H1 (cell line): Measurements from ENCODE around the gene APOA1. TPM values are rescaled to one million over a fixed set of nuclear protein-coding genes. Genes with fewer than 3 reads are reported as not detected.

ENCODE experiments used
- CTCF ChIA-PET: fragments of 300-600 bp; sonication (Branson Sonifier 250); formaldehyde crosslinking; loops from one replicate; lab custom pipeline; 2021; ENCODE audit not compliant: partially characterized antibody; lab: Charles Lee
- POLR2A ChIA-PET: fragments of 300-600 bp; sonication (Branson Sonifier 250); formaldehyde crosslinking; loops from one replicate; lab custom pipeline; 2021; ENCODE audit warnings: inconsistent platforms; ENCODE audit not compliant: partially characterized antibody; lab: Charles Lee
- DNase-seq, 2 experiments: peaks; one replicate each; pipeline versions ENCODE4 v3.0.0 to v3.0.0-alpha.2; 2010 to 2022; ENCODE audit warnings: low spot score in 2 of 2, low read depth in 1 of 2, mixed read lengths in 1 of 2
- FAIRE-seq: peaks from 2 replicates; lab custom pipeline; 2011; peaks lifted over from hg19 to GRCh38; lab: Jason Lieb, UNC
- H2AFZ ChIP-seq: 2 replicates; pipeline ENCODE4 v1.8.1; 2012; ENCODE audit warnings: low read length, inconsistent platforms
- H2AK5ac ChIP-seq: 2 replicates; pipeline ENCODE4 v1.6.1; 2013; ENCODE audit warnings: low read depth, low read length
- H2BK120ac ChIP-seq: replicated peaks from 2 replicates; pipeline ENCODE3; 2013; ENCODE audit warnings: low read depth, low read length, inconsistent platforms
- H2BK12ac ChIP-seq: 2 replicates; pipeline ENCODE4 v1.6.1; 2013; ENCODE audit warnings: low read depth, low read length
- H2BK15ac ChIP-seq: 2 replicates; pipeline ENCODE4 v1.6.1; 2013; ENCODE audit warnings: low read length
- H2BK20ac ChIP-seq: 2 replicates; pipeline ENCODE4 v1.6.1; 2013; ENCODE audit warnings: low read length
- H2BK5ac ChIP-seq: 2 replicates; pipeline ENCODE4 v1.6.1; 2013; ENCODE audit warnings: low read depth, low read length
- H3K14ac ChIP-seq: 2 replicates; pipeline ENCODE4 v1.6.1; 2013; ENCODE audit warnings: inconsistent platforms; ENCODE audit not compliant: insufficient read length
- H3K18ac ChIP-seq: 2 replicates; pipeline ENCODE4 v1.6.1; 2013; ENCODE audit warnings: low read length; ENCODE audit errors: extremely low read depth
- H3K23ac ChIP-seq: 2 replicates; pipeline ENCODE4 v1.6.1; 2013; ENCODE audit warnings: inconsistent platforms; ENCODE audit not compliant: insufficient read length
- H3K23me2 ChIP-seq: 2 replicates; pipeline ENCODE4 v1.6.1; 2013; ENCODE audit warnings: low read depth, low read length
- H3K27ac ChIP-seq: 2 replicates; pipeline ENCODE4 v1.6.1; 2011; ENCODE audit warnings: low read depth, low read length, inconsistent platforms
- H3K27me3 ChIP-seq, 4 experiments: replicated peaks in 1 of 4; 1 replicate in 1 of 4; 2 replicates in 3 of 4; pipeline versions ENCODE4 v1.6.1 to v1.8.1; 2011 to 2013; ENCODE audit warnings: low read length in 3 of 4, mild to moderate bottlenecking in 3 of 4, inconsistent platforms in 2 of 4, mixed read lengths in 2 of 4, moderate library complexity in 1 of 4; ENCODE audit not compliant: control insufficient read depth in 3 of 4, insufficient read depth in 3 of 4; ENCODE audit errors: extremely low read depth in 1 of 4
- H3K36me3 ChIP-seq, 4 experiments: 2 replicates each; pipeline versions ENCODE4 v1.6.1 to v1.8.1; 2011 to 2013; ENCODE audit warnings: mild to moderate bottlenecking in 4 of 4, low read length in 3 of 4, moderate library complexity in 2 of 4, control low read depth in 1 of 4, inconsistent platforms in 1 of 4; ENCODE audit not compliant: insufficient read depth in 4 of 4, control insufficient read depth in 2 of 4
- H3K4ac ChIP-seq: replicated peaks from 2 replicates; pipeline ENCODE3; 2013; ENCODE audit warnings: low read length, low read depth, mixed read lengths, inconsistent platforms; ENCODE audit not compliant: insufficient read length
- H3K4me1 ChIP-seq, 4 experiments: replicated peaks in 1 of 4; 1 replicate in 1 of 4; 2 replicates in 3 of 4; pipeline versions ENCODE4 v1.6.1 to v1.8.1; 2011 to 2013; ENCODE audit warnings: low read length in 3 of 4, inconsistent platforms in 2 of 4, mixed read lengths in 1 of 4; ENCODE audit not compliant: insufficient read depth in 4 of 4, control insufficient read depth in 3 of 4
- H3K4me2 ChIP-seq, 2 experiments: 2 replicates each; pipeline versions ENCODE4 v1.6.1 to v1.8.1; 2011 to 2013; ENCODE audit warnings: low read depth in 2 of 2, low read length in 2 of 2, control low read depth in 1 of 2, inconsistent platforms in 1 of 2, mild to moderate bottlenecking in 1 of 2; ENCODE audit not compliant: insufficient read depth in 1 of 2
- H3K4me3 ChIP-seq, 4 experiments: fragments of 200-600, 300-600 bp in 1 of 4; sonication (generic), shearing (Covaris generic), sonication (Bioruptor Twin) in 1 of 4; 2 replicates each; pipeline versions ENCODE4 v1.5.1 to v1.8.1; 2011 to 2016; ENCODE audit warnings: low read length in 4 of 4, low read depth in 3 of 4, control low read depth in 2 of 4, inconsistent platforms in 2 of 4, mild to moderate bottlenecking in 2 of 4, mixed read lengths in 1 of 4, moderate library complexity in 1 of 4; ENCODE audit not compliant: insufficient read depth in 2 of 4; ENCODE audit errors: extremely low read depth in 1 of 4
- H3K56ac ChIP-seq: replicated peaks from 2 replicates; pipeline ENCODE3; 2013; ENCODE audit warnings: low read depth, mild to moderate bottlenecking, mixed read lengths, low read length, inconsistent platforms; ENCODE audit not compliant: insufficient read length
- H3K79me1 ChIP-seq: 2 replicates; pipeline ENCODE4 v1.6.1; 2013; ENCODE audit warnings: low read depth, low read length, control low read depth
- H3K79me2 ChIP-seq, 2 experiments: 2 replicates each; pipeline versions ENCODE4 v1.6.1 to v1.8.1; 2012 to 2013; ENCODE audit warnings: low read length in 2 of 2, mild to moderate bottlenecking in 2 of 2, inconsistent platforms in 1 of 2; ENCODE audit not compliant: insufficient read depth in 2 of 2, control insufficient read depth in 1 of 2
- H3K9ac ChIP-seq, 4 experiments: replicated peaks in 1 of 4; 1 replicate in 1 of 4; 2 replicates in 3 of 4; pipeline versions ENCODE4 v1.6.1 to v1.8.1; 2011 to 2013; ENCODE audit warnings: low read depth in 3 of 4, low read length in 3 of 4, control low read depth in 2 of 4, mild to moderate bottlenecking in 2 of 4, moderate library complexity in 2 of 4, inconsistent platforms in 1 of 4; ENCODE audit errors: extremely low read depth in 1 of 4
- H3K9me3 ChIP-seq, 2 experiments: 2 replicates each; pipeline versions ENCODE4 v1.6.1 to v1.8.1; 2012 to 2013; ENCODE audit warnings: mild to moderate bottlenecking in 2 of 2, moderate library complexity in 2 of 2, control low read depth in 1 of 2, inconsistent platforms in 1 of 2, low read depth in 1 of 2, low read length in 1 of 2, mixed read lengths in 1 of 2; ENCODE audit not compliant: insufficient read depth in 2 of 2
- H4K20me1 ChIP-seq, 2 experiments: replicated peaks in 1 of 2; 2 replicates each; pipeline versions ENCODE3 to v1.8.1; 2011 to 2013; ENCODE audit warnings: inconsistent platforms in 2 of 2, low read length in 2 of 2, mild to moderate bottlenecking in 1 of 2; ENCODE audit not compliant: insufficient read depth in 2 of 2, control insufficient read depth in 1 of 2
- H4K5ac ChIP-seq: 2 replicates; pipeline ENCODE4 v1.6.1; 2013; ENCODE audit warnings: low read length, low read depth, mixed read lengths, inconsistent platforms; ENCODE audit not compliant: insufficient read length
- H4K8ac ChIP-seq: 2 replicates; pipeline ENCODE4 v1.8.0; 2013; ENCODE audit warnings: mild to moderate bottlenecking, moderate library complexity, low read length, inconsistent platforms; ENCODE audit not compliant: insufficient read depth; ENCODE audit errors: extremely low read depth
- H4K91ac ChIP-seq: replicated peaks from 2 replicates; pipeline ENCODE3; 2013; ENCODE audit warnings: low read length, mixed read lengths, inconsistent platforms; ENCODE audit not compliant: insufficient read length
- CBX8 ChIP-seq: fragments of 300-800, 300-1000 bp; sonication (generic); IDR thresholded peaks from 2 replicates; pipeline ENCODE4 v1.7.1; 2016; ENCODE audit warnings: low read depth, low read length, borderline replicate concordance
- CHD1 ChIP-seq: IDR thresholded peaks from 2 replicates; pipeline ENCODE4 v1.6.1; 2012; ENCODE audit warnings: low read depth, low read length, improper control_type of control experiment
- CTBP2 ChIP-seq: IDR thresholded peaks from 2 replicates; pipeline ENCODE4 v1.7.0; 2011; ENCODE audit warnings: borderline replicate concordance, mild to moderate bottlenecking, moderate library complexity, mixed read lengths, low read length; ENCODE audit not compliant: insufficient read depth, insufficient read length
- E2F6 ChIP-seq: IDR thresholded peaks from 2 replicates; pipeline ENCODE4 v1.6.1; 2012; ENCODE audit warnings: inconsistent platforms
- EP300 ChIP-seq, 2 experiments: IDR thresholded peaks; 1 replicate in 1 of 2; 2 replicates in 1 of 2; pipeline ENCODE4 v1.6.1; 2011 to 2012; ENCODE audit warnings: low read depth in 2 of 2, low read length in 2 of 2, mild to moderate bottlenecking in 2 of 2, borderline replicate concordance in 1 of 2, inconsistent platforms in 1 of 2, moderate library complexity in 1 of 2
- EZH2 ChIP-seq: fragments of 200-600 bp; sonication (generic); IDR thresholded peaks from 2 replicates; pipeline ENCODE4 v1.7.1; 2012; ENCODE audit warnings: low read depth, mild to moderate bottlenecking, moderate library complexity, low read length, inconsistent platforms; ENCODE audit not compliant: severe bottlenecking
- KDM4A ChIP-seq: IDR thresholded peaks from one replicate; pipeline ENCODE4 v1.7.1; 2012; ENCODE audit warnings: low read depth, mild to moderate bottlenecking, moderate library complexity, low read length, inconsistent platforms; ENCODE audit not compliant: severe bottlenecking
- MAFK ChIP-seq: IDR thresholded peaks from 2 replicates; pipeline ENCODE4 v1.6.1; 2012; ENCODE audit warnings: low read depth, mild to moderate bottlenecking, improper control_type of control experiment, low read length
- NRF1 ChIP-seq: IDR thresholded peaks from 2 replicates; pipeline ENCODE4 v1.6.1; 2011; ENCODE audit warnings: mild to moderate bottlenecking, low read depth, low read length, improper control_type of control experiment
- POLR2A ChIP-seq, 2 experiments: IDR thresholded peaks; 1 replicate in 1 of 2; 2 replicates in 1 of 2; pipeline ENCODE4 v1.6.1; 2011; ENCODE audit warnings: low read depth in 2 of 2, low read length in 2 of 2, mild to moderate bottlenecking in 2 of 2; ENCODE audit errors: control extremely low read depth in 1 of 2
- RNF2 ChIP-seq: fragments of 200-900, 300-1000 bp; sonication (generic); IDR thresholded peaks from 2 replicates; pipeline ENCODE4 v1.7.1; 2016; ENCODE audit warnings: borderline replicate concordance, low read depth, mild to moderate bottlenecking, antibody characterized with exemption, low read length; ENCODE audit not compliant: poor library complexity, severe bottlenecking; ENCODE audit errors: missing control alignments
- WGBS, 2 experiments: shearing (Covaris generic) in 1 of 2; methylation state at CpG; one replicate each; pipeline versions ENCODE4 v1.1.6 to v1.1.7; 2013 to 2015; ENCODE audit warnings: low lambda C conversion rate in 2 of 2, mixed read lengths in 2 of 2, inconsistent platforms in 1 of 2, low coverage in 1 of 2, missing lambda C conversion rate in 1 of 2; ENCODE audit not compliant: insufficient replicate concordance in 2 of 2, insufficient coverage in 1 of 2, insufficient read length in 1 of 2; ENCODE audit errors: extremely low coverage in 1 of 2, missing lambda C conversion rate in 1 of 2; 5-methylcytosine and 5-hydroxymethylcytosine counted together
- polyA plus RNA-seq, 7 experiments: library from polyadenylated mRNA; depleted of rRNA in 3 of 7; stranded (reverse) in 5 of 7; unstranded in 2 of 7; fragments of >200 nt in 5 of 7; fragments of 200-250 nt in 2 of 7; gene quantifications; 1 replicate in 5 of 7; 2 replicates in 1 of 7; 4 replicates in 1 of 7; pipeline versions ENCODE4 v1.2.1 to v1.2.3, GENCODE V29; 2011 to 2013; ENCODE audit warnings: missing spikeins in 2 of 7, mixed read lengths in 2 of 7
- total RNA-seq: library from RNA; stranded (reverse); fragmentation: NEBNext Ultra II Directional; extraction: Animal tissue kit (Norgen Biotek cat#: 25700); gene quantifications from 2 replicates; pipeline ENCODE4 v1.2.1, GENCODE V29; 2021

Gene APOA1
- total and polyA plus RNA-seq, 2 of the 8 experiments (the other 6 are each of a cell fraction or from before 2014, with no cell fraction given) = 0.80 TPM; not detected in 1

- no peaks in the 10 kb centered on the region for H4K20me1 ChIP-seq
- no peak overlapping the region for H3K23ac ChIP-seq
- no peak overlapping the region for H3K56ac ChIP-seq
- no peak overlapping the region for H2AK5ac ChIP-seq
- H3K4me1 ChIP-seq = no peaks in the 10 kb centered on the region
- H4K91ac ChIP-seq = no peak overlapping the region
- no peak overlapping the region for H2AFZ ChIP-seq
- H3K4me3 ChIP-seq = no peak overlapping the region
- WGBS, 2 experiments = 85% methylated on average over 5 of the region's 5 CpGs; no CpG with 5 or more reads in 1 of the 2 experiments
- H2BK120ac ChIP-seq = no peak overlapping the region
- no peaks in the 10 kb centered on the region for H3K9me3 ChIP-seq
- no peak overlapping the region for H3K4ac ChIP-seq
- no peak overlapping the region for H2BK5ac ChIP-seq
- H3K9ac ChIP-seq = no peak overlapping the region
- no peaks in the 10 kb centered on the region for H3K79me2 ChIP-seq
- H3K14ac ChIP-seq = no peak overlapping the region
- no peak overlapping the region for H4K5ac ChIP-seq
- no peak for FAIRE-seq
- no peaks in the 10 kb centered on the region for H3K79me1 ChIP-seq
- H4K8ac ChIP-seq = no peak overlapping the region
- no peak overlapping the region for H3K18ac ChIP-seq
- no peaks in the 10 kb centered on the region for H3K23me2 ChIP-seq
- H3K27me3 ChIP-seq = no peaks in the 10 kb centered on the region
- H3K4me2 ChIP-seq = no peak overlapping the region
- DNase-seq = no peak
- H2BK12ac ChIP-seq = no peak overlapping the region
- no peak overlapping the region for H2BK15ac ChIP-seq
- CTCF ChIA-PET = interaction anchor here (0.9 to 3.2 kb wide), 5 partner anchors 12 to 61 kb away, joined by 3 to 17 read pairs (median 3); partner anchors contain the start of genes APOA1 and APOA4
- peaks cover 6 to 13% (median 9%) of the 10 kb centered on the region in 4 experiments; a peak in 5 of 8 replicates for H3K36me3 ChIP-seq
- no peak overlapping the region for H3K27ac ChIP-seq
- H2BK20ac ChIP-seq = no peak overlapping the region
- POLR2A ChIA-PET = no interaction called here
- TF ChIP-seq E2F6 (no peak), NRF1 (no peak), EZH2 (no peak), CHD1 (no peak), EP300 (IDR thresholded peaks at IDR 0.05; ENCODE audit: borderline replicate concordance in 1 of 2, low read depth in 2 of 2, low read length in 2 of 2) (no peak), KDM4A (no peak), MAFK (no peak), RNF2 (no peak), CTBP2 (no peak), CBX8 (no peak), POLR2A (IDR thresholded peaks at IDR 0.05; ENCODE audit: control extremely low read depth in 1 of 2, low read depth in 2 of 2, low read length in 2 of 2) (no peak)
These were observed 15.0 kb upstream of the APOA1 start for GRCh38 chr11:116852261-116853031.
